Cardiac muscle cell (in vitro differentiated cells and primary cell): Measurements from ENCODE around the gene U2AF2. TPM values are rescaled to one million over a fixed set of nuclear protein-coding genes. Genes with fewer than 3 reads are reported as not detected.

Experiments
- DNase-seq, 2 donors: peaks; one replicate each; pipeline versions ENCODE4 v3.0.0 to v3.0.0-alpha.2; 2010 to 2017; ENCODE audit warnings: low read depth in 1 of 2, low spot score in 1 of 2
- H3K27ac ChIP-seq: fragments of 200-600 bp; sonication (generic); 2 replicates; pipeline ENCODE4 v1.5.1; 2016
- H3K27me3 ChIP-seq: fragments of 200-600 bp; sonication (generic); 2 replicates; pipeline ENCODE4 v1.6.0; 2016; ENCODE audit warnings: control low read depth
- H3K36me3 ChIP-seq: fragments of 200-600 bp; sonication (generic); 2 replicates; pipeline ENCODE4 v1.5.1; 2016; ENCODE audit warnings: control low read depth
- H3K4me1 ChIP-seq: fragments of 200-600 bp; sonication (generic); 2 replicates; pipeline ENCODE4 v1.8.1; 2017; ENCODE audit warnings: low read depth, mild to moderate bottlenecking, mixed run types
- H3K4me3 ChIP-seq: fragments of 200-600 bp; sonication (generic); 2 replicates; pipeline ENCODE4 v1.5.1; 2016; ENCODE audit warnings: mild to moderate bottlenecking
- H3K9me3 ChIP-seq: fragments of 200-600 bp; sonication (generic); 2 replicates; pipeline ENCODE4 v1.5.1; 2017; ENCODE audit warnings: low read depth, mild to moderate bottlenecking, control low read depth
- CTCF ChIP-seq: IDR thresholded peaks from 2 replicates; pipeline ENCODE4 v1.5.1; 2012; ENCODE audit warnings: low read depth, mild to moderate bottlenecking, low read length
- polyA plus RNA-seq: library from polyadenylated mRNA; unstranded; fragments of >200 nt; fragmentation: Nextera tagmentation; extraction: Ambion mirVana; gene quantifications from 2 replicates; pipeline ENCODE4 v1.2.1, GENCODE V29; 2016
- total RNA-seq: library from RNA; depleted of rRNA; stranded (reverse); fragments of >200 nt; gene quantifications from 2 replicates; pipeline ENCODE4 v1.2.3, GENCODE V29; 2016

Gene U2AF2
- total and polyA plus RNA-seq, 2 experiments from 2014 or later, result 13.4 to 187 TPM

GRCh38 chr19:55659822-55660221 lies 5.0 kb downstream of the U2AF2 start:
- no peak for TF ChIP-seq CTCF
- Histone ChIP-seq H3K9me3 (no peaks in the 10 kb centered on the region), H3K27ac (no peak overlapping the region), H3K36me3 (peaks cover 28% of the 10 kb centered on the region), H3K27me3 (no peaks in the 10 kb centered on the region), H3K4me1 (peaks cover 13% of the 10 kb centered on the region), H3K4me3 (no peak overlapping the region)
- no peak for DNase-seq

- H3K4me1 ChIP-seq, result peaks cover 13% of the 10 kb centered on the region
- H3K27ac ChIP-seq, result no peak overlapping the region
- H3K27me3 ChIP-seq, result no peaks in the 10 kb centered on the region
- H3K9me3 ChIP-seq, result no peaks in the 10 kb centered on the region
- TF ChIP-seq CTCF, result no peak
- DNase-seq, result no peak
- no peak overlapping the region for H3K4me3 ChIP-seq
- H3K36me3 ChIP-seq, result peaks cover 28% of the 10 kb centered on the region
Measured at GRCh38 chr19:55660404-55660803, 5.6 kb downstream of the U2AF2 start.

- H3K4me3 ChIP-seq, result no peak overlapping the region
- no peaks in the 10 kb centered on the region for H3K27me3 ChIP-seq
- H3K27ac ChIP-seq, result no peak overlapping the region
- peaks cover 30% of the 10 kb centered on the region for H3K36me3 ChIP-seq
- peaks cover 11% of the 10 kb centered on the region for H3K4me1 ChIP-seq
- DNase-seq, result no peak
- no peaks in the 10 kb centered on the region for H3K9me3 ChIP-seq
- TF ChIP-seq CTCF, result no peak
Measured at GRCh38 chr19:55660991-55661390, 6.2 kb downstream of the U2AF2 start.

- Histone ChIP-seq H3K9me3 (no peaks in the 10 kb centered on the region), H3K27ac (no peak overlapping the region), H3K27me3 (no peaks in the 10 kb centered on the region), H3K4me3 (no peak overlapping the region), H3K36me3 (peaks cover 39% of the 10 kb centered on the region), H3K4me1 (peaks cover 3% of the 10 kb centered on the region)
- DNase-seq, result no peak
- TF ChIP-seq CTCF, result no peak
Measured at GRCh38 chr19:55661826-55662225, 7.0 kb downstream of the U2AF2 start.

GRCh38 chr19:55663846-55664536 lies 9.2 kb downstream of the U2AF2 start:
- no peak for DNase-seq
- H3K36me3 ChIP-seq, result peaks cover 51% of the 10 kb centered on the region
- TF ChIP-seq CTCF, result no peak
- H3K27ac ChIP-seq, result no peak overlapping the region
- H3K4me1 ChIP-seq, result no peaks in the 10 kb centered on the region
- H3K27me3 ChIP-seq, result no peaks in the 10 kb centered on the region
- no peaks in the 10 kb centered on the region for H3K9me3 ChIP-seq
- no peak overlapping the region for H3K4me3 ChIP-seq
